Central memory CD4-positive, alpha-beta T cell (primary cell): Measurements from ENCODE around the gene ADCY9.

Source experiments
- DNase-seq: peaks from one replicate; pipeline ENCODE4 v3.0.0; 2022

ADCY9 gene

GRCh38 chr16:4123616-4124300 lies 7.5 kb upstream of the ADCY9 start:
- no peak for DNase-seq

- no peak for DNase-seq
These were observed 3.9 kb upstream of the ADCY9 start for GRCh38 chr16:4120176-4120575.

- DNase-seq, result no peak
These were observed 972 bp upstream of the ADCY9 start for GRCh38 chr16:4117250-4117578.

GRCh38 chr16:4115949-4116318 lies 308 bp downstream of the ADCY9 start:
- no peak for DNase-seq

- peak; percentile 38 for DNase-seq
These were observed 863 bp downstream of the ADCY9 start for GRCh38 chr16:4115209-4115948.

- DNase-seq, result no peak
These were observed 1.7 kb downstream of the ADCY9 start for GRCh38 chr16:4114257-4115208.

- no peak for DNase-seq
These were observed 2.6 kb downstream of the ADCY9 start for GRCh38 chr16:4113358-4114256.

GRCh38 chr16:4111748-4112696 lies 4.2 kb downstream of the ADCY9 start:
- no peak for DNase-seq

GRCh38 chr16:4110680-4111079 lies 5.6 kb downstream of the ADCY9 start:
- no peak for DNase-seq

GRCh38 chr16:4110065-4110464 lies 6.2 kb downstream of the ADCY9 start:
- no peak for DNase-seq

- DNase-seq, result no peak
These were observed 6.9 kb downstream of the ADCY9 start for GRCh38 chr16:4109250-4109736.

- no peak for DNase-seq
These were observed 9.7 kb downstream of the ADCY9 start for GRCh38 chr16:4106516-4106915.

- no peak for DNase-seq
These were observed 10.4 kb downstream of the ADCY9 start for GRCh38 chr16:4105848-4106247.

- no peak for DNase-seq
These were observed 12.5 kb downstream of the ADCY9 start for GRCh38 chr16:4103745-4104144.

GRCh38 chr16:4101421-4102219 lies 14.6 kb downstream of the ADCY9 start:
- DNase-seq, result no peak

- no peak for DNase-seq
These were observed 17.7 kb downstream of the ADCY9 start for GRCh38 chr16:4098501-4098900.

GRCh38 chr16:4097826-4098240 lies 18.4 kb downstream of the ADCY9 start:
- DNase-seq, result no peak

- no peak for DNase-seq
These were observed 19.7 kb downstream of the ADCY9 start for GRCh38 chr16:4096509-4096908.

- no peak for DNase-seq
These were observed 22.0 kb downstream of the ADCY9 start for GRCh38 chr16:4094127-4094773.
